ENCODE results near the gene SLC39A5. TPM values are rescaled to one million over a fixed set of nuclear protein-coding genes. Genes with fewer than 3 reads are reported as not detected.

The SLC39A5 gene
- total RNA-seq, 2 donors from 2014 or later: 306 to 333 TPM

DNA sequence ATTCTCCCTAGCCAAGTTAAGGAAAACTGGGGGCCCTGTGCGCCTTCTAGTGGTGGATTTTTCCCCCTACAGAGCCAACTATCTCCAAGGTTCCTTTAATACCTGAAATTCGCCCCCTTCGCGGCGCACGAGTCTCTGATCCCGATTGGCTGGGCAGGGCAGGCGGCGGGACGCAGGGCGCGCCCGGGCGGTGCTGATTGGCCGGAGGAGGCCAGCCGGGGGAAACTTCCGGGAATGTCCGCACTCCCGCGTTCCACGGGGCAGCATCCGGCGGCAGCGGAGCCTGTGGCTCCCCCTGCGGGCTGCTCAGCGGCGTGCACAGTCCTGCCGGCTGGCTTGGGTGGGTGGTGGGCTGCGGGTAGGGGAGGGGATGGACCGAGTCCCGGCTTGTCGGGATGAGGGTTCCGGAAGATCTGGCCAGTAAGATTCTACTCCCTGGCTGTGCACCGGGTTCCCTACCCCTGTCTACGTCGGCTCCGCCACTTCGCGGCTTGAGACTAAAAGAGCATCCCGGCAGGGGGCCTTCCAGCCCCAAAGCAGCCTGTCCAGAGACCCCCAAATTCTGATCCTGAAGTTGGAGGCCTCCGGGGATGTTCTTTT lies 5.6 kb upstream of the SLC39A5 start, which contains the start of gene NABP2:
Gene NABP2, plus strand, starts transcription at position 241 of the 600 bp plus-strand sequence. CDS start 515 bp downstream, outside the sequence.
- intact Hi-C loops (cut with DNase I): no loop called here
- DNase-seq (peak; percentile 98), ATAC-seq (peak; percentile 88)
- Histone ChIP-seq H3K4me3 (peak within 1 kb of the TSS; percentile 32 to 41), H3K27me3 (no peaks in the 10 kb centered on the region), H3K4me1 (peaks cover 47% of the 10 kb centered on the region), H3K27ac (peak within 1 kb of the TSS; percentile 96 to 98 (median 98)), H3K9me3 (no peaks in the 10 kb centered on the region), H3K36me3 (replicated peaks in 1 of 2; ENCODE audit: insufficient read depth in 1 of 2, low read depth in 2 of 2) (no peaks in the 10 kb centered on the region)
- WGBS, 2 donors: 0% methylated on average over 6 to 41 of the region's 41 CpGs
- TF ChIP-seq POLR2A (IDR thresholded peaks at IDR 0.05): peak in 2 of 3 donors; percentile 63 to 65
- TF ChIP-seq, protein P1, sequence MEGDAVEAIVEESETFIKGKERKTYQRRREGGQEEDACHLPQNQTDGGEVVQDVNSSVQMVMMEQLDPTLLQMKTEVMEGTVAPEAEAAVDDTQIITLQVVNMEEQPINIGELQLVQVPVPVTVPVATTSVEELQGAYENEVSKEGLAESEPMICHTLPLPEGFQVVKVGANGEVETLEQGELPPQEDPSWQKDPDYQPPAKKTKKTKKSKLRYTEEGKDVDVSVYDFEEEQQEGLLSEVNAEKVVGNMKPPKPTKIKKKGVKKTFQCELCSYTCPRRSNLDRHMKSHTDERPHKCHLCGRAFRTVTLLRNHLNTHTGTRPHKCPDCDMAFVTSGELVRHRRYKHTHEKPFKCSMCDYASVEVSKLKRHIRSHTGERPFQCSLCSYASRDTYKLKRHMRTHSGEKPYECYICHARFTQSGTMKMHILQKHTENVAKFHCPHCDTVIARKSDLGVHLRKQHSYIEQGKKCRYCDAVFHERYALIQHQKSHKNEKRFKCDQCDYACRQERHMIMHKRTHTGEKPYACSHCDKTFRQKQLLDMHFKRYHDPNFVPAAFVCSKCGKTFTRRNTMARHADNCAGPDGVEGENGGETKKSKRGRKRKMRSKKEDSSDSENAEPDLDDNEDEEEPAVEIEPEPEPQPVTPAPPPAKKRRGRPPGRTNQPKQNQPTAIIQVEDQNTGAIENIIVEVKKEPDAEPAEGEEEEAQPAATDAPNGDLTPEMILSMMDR (IDR thresholded peaks at IDR 0.05): peak; percentile 79 to 96 (median 92)

DNA sequence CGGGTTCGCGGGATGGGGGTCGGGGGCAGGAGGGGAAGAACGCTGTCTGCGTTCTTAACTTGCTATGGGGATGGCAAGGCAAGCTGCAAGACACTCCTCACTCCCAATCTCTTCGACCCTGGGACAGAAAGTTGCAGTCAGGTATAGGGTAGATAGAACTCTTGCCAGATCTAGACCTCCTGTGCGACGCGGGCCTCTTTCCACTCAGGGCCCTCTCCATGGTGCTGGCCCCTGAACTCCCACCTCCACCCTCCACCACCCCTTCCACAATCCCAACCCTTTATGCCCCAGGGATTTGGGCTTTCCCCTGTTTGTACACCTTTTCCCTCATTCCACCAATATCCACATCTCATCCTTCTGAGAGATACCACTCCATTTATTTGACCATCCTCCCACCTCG lies 4.9 kb upstream of the SLC39A5 start:
- no peaks in the 10 kb centered on the region for H3K27me3 ChIP-seq
- no peaks in the 10 kb centered on the region for H3K9me3 ChIP-seq
- intact Hi-C loops (cut with DNase I): no loop called here
- peaks cover 55% of the 10 kb centered on the region for H3K4me1 ChIP-seq
- 34 to 35% methylated on average over 10 to 11 of the region's 11 CpGs for WGBS, 2 donors
- DNase-seq (peak in 1 of 4 donors; percentile 13), ATAC-seq (no peak)
- no peak for TF ChIP-seq POLR2A (IDR thresholded peaks at IDR 0.05)
- TF ChIP-seq, protein P1 (IDR thresholded peaks at IDR 0.05): no peak
- H3K4me3 ChIP-seq: peak overlapping the region in 1 of 2 donors; percentile 32
- no peaks in the 10 kb centered on the region for H3K36me3 ChIP-seq (replicated peaks in 1 of 2; ENCODE audit: insufficient read depth in 1 of 2, low read depth in 2 of 2)
- peak overlapping the region in 3 of 4 donors; percentile 96 to 98 (median 97) for H3K27ac ChIP-seq

DNA sequence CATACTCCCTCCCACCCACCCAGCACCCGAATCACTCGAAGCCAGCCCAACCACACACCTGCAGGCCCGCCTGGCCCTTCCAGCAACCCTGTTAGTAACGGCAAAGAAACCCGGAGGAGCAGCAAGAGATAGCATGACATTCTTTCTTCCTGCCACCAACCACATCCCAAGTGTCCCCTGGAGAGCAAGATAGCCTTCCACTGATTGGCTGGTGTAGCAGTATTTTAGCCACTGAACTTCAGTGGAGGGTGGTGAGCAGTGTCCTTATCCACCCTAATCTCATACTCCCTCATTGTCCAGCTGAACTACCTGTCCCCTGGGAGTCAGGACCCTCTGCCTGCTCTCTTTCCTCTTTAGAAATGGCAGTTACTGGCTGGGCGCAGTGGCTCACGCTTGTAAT lies 769 bp upstream of the SLC39A5 start:
- peaks cover 38% of the 10 kb centered on the region for H3K4me1 ChIP-seq
- no peaks in the 10 kb centered on the region for H3K9me3 ChIP-seq
- H3K27ac ChIP-seq: peak overlapping the region in 3 of 4 donors; percentile 72 to 89 (median 88)
- no peak overlapping the region for H3K4me3 ChIP-seq
- intact Hi-C loops (cut with DNase I): no loop called here
- ATAC-seq (no peak), DNase-seq (no peak)
- WGBS, 2 donors: 81 to 84% methylated on average over 5 to 7 of the region's 7 CpGs
- H3K36me3 ChIP-seq (replicated peaks in 1 of 2; ENCODE audit: insufficient read depth in 1 of 2, low read depth in 2 of 2): no peaks in the 10 kb centered on the region
- H3K27me3 ChIP-seq: no peaks in the 10 kb centered on the region
- TF ChIP-seq, protein P1 (IDR thresholded peaks at IDR 0.05): no peak
- no peak for TF ChIP-seq POLR2A (IDR thresholded peaks at IDR 0.05)

DNA sequence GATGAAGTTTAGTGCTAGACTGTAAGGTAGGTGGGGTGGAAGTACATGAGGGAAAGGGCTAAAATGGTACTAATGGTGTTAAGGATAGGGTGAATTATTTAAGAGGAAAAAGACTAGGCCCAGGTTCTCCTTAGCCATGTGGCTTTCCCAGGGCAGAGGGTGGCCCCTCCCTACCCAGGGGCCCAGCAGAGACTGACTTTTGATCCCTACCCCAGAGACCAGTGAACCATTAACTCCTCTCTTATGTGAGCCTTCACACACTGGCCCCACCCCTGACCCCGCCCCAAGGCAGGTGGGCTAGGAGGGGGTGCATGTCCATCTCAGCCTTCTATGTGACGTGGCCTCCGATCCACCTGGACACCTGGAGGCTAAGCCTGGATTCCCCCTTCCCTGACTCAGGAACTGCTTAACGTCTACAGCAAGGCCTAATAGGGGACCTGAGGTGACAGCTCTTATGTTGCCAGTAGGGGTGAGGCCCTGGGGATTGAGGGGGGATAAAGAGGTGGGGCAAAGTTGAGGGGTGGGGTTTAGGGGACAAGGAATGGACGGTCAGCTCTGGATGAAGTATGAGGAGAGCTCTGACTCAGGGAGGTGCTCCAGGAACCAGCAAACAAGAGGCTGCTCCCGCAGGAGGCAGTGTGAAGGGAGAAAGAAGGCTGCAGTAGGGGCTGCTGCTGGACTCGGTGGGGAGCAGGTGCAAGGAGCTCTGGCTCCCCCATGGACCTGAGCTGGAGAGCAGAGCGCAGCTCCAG lies 757 bp downstream of the SLC39A5 start:
- H3K9me3 ChIP-seq: no peaks in the 10 kb centered on the region
- H3K4me3 ChIP-seq: peak overlapping the region; percentile 47 to 51
- peak overlapping the region; percentile 72 to 89 (median 86) for H3K27ac ChIP-seq
- H3K27me3 ChIP-seq: no peaks in the 10 kb centered on the region
- ATAC-seq (peak; percentile 93), DNase-seq (peak; percentile 92 to 95 (median 95))
- H3K4me1 ChIP-seq: peaks cover 42% of the 10 kb centered on the region
- H3K36me3 ChIP-seq (replicated peaks in 1 of 2; ENCODE audit: insufficient read depth in 1 of 2, low read depth in 2 of 2): no peaks in the 10 kb centered on the region
- 23 to 26% methylated on average over 7 to 8 of the region's 8 CpGs for WGBS, 2 donors
- intact Hi-C loops (cut with DNase I): no loop called here
- TF ChIP-seq POLR2A (IDR thresholded peaks at IDR 0.05): peak; percentile 63 to 88 (median 84)
- TF ChIP-seq, protein P1 (IDR thresholded peaks at IDR 0.05): peak in 2 of 7 experiments; percentile 1 to 8
